Keratinocyte (primary cell): ENCODE measurements around the gene APH1B. TPM values are rescaled to one million over a fixed set of nuclear protein-coding genes. Genes with fewer than 3 reads are reported as not detected.

Source experiments
- DNase-seq: peaks from one replicate; pipeline ENCODE4 v3.0.0-alpha.2; 2011; ENCODE audit warnings: low read depth, missing footprints, low spot score
- FAIRE-seq: peaks from 2 replicates; lab custom pipeline; 2011; peaks lifted over from hg19 to GRCh38; lab: Jason Lieb, UNC
- H2AFZ ChIP-seq: 2 replicates; pipeline ENCODE4 v1.6.0; 2012; ENCODE audit warnings: low read length, control low read depth, inconsistent platforms; ENCODE audit not compliant: control insufficient read depth
- H3K27ac ChIP-seq: 2 replicates; pipeline ENCODE4 v1.5.1; 2011; ENCODE audit warnings: low read length; ENCODE audit not compliant: control insufficient read depth, insufficient read depth
- H3K27me3 ChIP-seq: 3 replicates; pipeline ENCODE4 v1.6.0; 2011; ENCODE audit warnings: low read length; ENCODE audit not compliant: control insufficient read depth, insufficient read depth; ENCODE audit errors: extremely low read depth
- H3K36me3 ChIP-seq, 2 experiments: 2 replicates in 1 of 2; 3 replicates in 1 of 2; pipeline ENCODE4 v1.5.1; 2011; ENCODE audit warnings: low read length in 2 of 2, mild to moderate bottlenecking in 1 of 2; ENCODE audit not compliant: control insufficient read depth in 2 of 2, insufficient read depth in 2 of 2; ENCODE audit errors: extremely low read depth in 1 of 2
- H3K4me1 ChIP-seq: 3 replicates; pipeline ENCODE4 v1.5.1; 2011; ENCODE audit warnings: low read length; ENCODE audit not compliant: control insufficient read depth, insufficient read depth; ENCODE audit errors: extremely low read depth
- H3K4me2 ChIP-seq: 3 replicates; pipeline ENCODE4 v1.6.0; 2011; ENCODE audit warnings: low read depth, low read length; ENCODE audit not compliant: control insufficient read depth, insufficient read depth; ENCODE audit errors: extremely low read depth
- H3K4me3 ChIP-seq, 3 experiments: fragments of 200-600 bp in 1 of 3; sonication (generic) in 1 of 3; 2 replicates in 2 of 3; 3 replicates in 1 of 3; pipeline ENCODE4 v1.5.1; 2011 to 2016; ENCODE audit warnings: low read length in 3 of 3, mild to moderate bottlenecking in 3 of 3, control low read depth in 2 of 3, inconsistent platforms in 1 of 3, low read depth in 1 of 3, mixed read lengths in 1 of 3, mixed run types in 1 of 3, moderate library complexity in 1 of 3; ENCODE audit not compliant: control insufficient read depth in 2 of 3, insufficient read depth in 2 of 3; ENCODE audit errors: extremely low read depth in 1 of 3
- H3K79me2 ChIP-seq: 2 replicates; pipeline ENCODE4 v1.6.0; 2012; ENCODE audit warnings: low read length; ENCODE audit not compliant: control insufficient read depth, insufficient read depth
- H3K9ac ChIP-seq: 3 replicates; pipeline ENCODE4 v1.6.0; 2011; ENCODE audit warnings: low read length; ENCODE audit not compliant: control insufficient read depth, insufficient read depth; ENCODE audit errors: extremely low read depth
- H3K9me1 ChIP-seq: 3 replicates; pipeline ENCODE4 v1.6.0; 2011; ENCODE audit warnings: low read length; ENCODE audit not compliant: control insufficient read depth, insufficient read depth; ENCODE audit errors: extremely low read depth
- H3K9me3 ChIP-seq: 2 replicates; pipeline ENCODE4 v1.5.1; 2012; ENCODE audit warnings: low read depth, low read length; ENCODE audit not compliant: control insufficient read depth
- H4K20me1 ChIP-seq: 3 replicates; pipeline ENCODE4 v1.6.0; 2011; ENCODE audit warnings: low read length; ENCODE audit not compliant: control insufficient read depth, insufficient read depth; ENCODE audit errors: extremely low read depth
- CTCF ChIP-seq, 3 experiments: IDR thresholded peaks in 1 of 3; conservative IDR thresholded peaks in 1 of 3; optimal IDR thresholded peaks in 1 of 3; 2 replicates in 2 of 3; 3 replicates in 1 of 3; pipeline versions ENCODE3 to v1.5.1; 2011; ENCODE audit warnings: low read length in 3 of 3, mild to moderate bottlenecking in 3 of 3, moderate library complexity in 2 of 3, control low read depth in 1 of 3, inconsistent platforms in 1 of 3; ENCODE audit not compliant: insufficient read depth in 2 of 3; ENCODE audit errors: extremely low read depth in 1 of 3
- EZH2 ChIP-seq: IDR thresholded peaks from one replicate; pipeline ENCODE4 v1.6.1; 2012; ENCODE audit warnings: inconsistent platforms, mild to moderate bottlenecking, low read length, moderate library complexity
- dilution Hi-C: fragments of 300-500 bp; cut with MboI; formaldehyde crosslinking; loops from one replicate; pipeline ENCODE4 v1.7.0; 2020; ENCODE audit warnings: low sequenced_read_pairs; ENCODE audit not compliant: extremely low pct_ligation_motif_present
- polyA plus RNA-seq, 5 experiments: library from polyadenylated mRNA; depleted of rRNA in 3 of 5; stranded (reverse) in 3 of 5; stranded (forward) in 1 of 5; unstranded in 1 of 5; fragments of >200 nt; gene quantifications; 1 replicate in 1 of 5; 2 replicates in 3 of 5; 3 replicates in 1 of 5; pipeline versions ENCODE4 v1.2.1 to v1.2.3, GENCODE V29; 2011 to 2012; ENCODE audit warnings: missing spikeins in 2 of 5, low read depth in 1 of 5, low replicate concordance in 1 of 5

Gene APH1B
- polyA plus RNA-seq, 1 donor (not counting 4 experiments of a cell fraction or from before 2014, with no cell fraction given): 7.0 TPM

- FAIRE-seq: no peak
- H4K20me1 ChIP-seq: no peaks in the 10 kb centered on the region
- dilution Hi-C loops: no loop called here
- no peak overlapping the region for H3K4me3 ChIP-seq
- peaks cover 0 to 7% of the 10 kb centered on the region in 2 experiments for H3K36me3 ChIP-seq
- no peak overlapping the region for H3K9ac ChIP-seq
- H3K9me1 ChIP-seq: no peaks in the 10 kb centered on the region
- no peaks in the 10 kb centered on the region for H3K27me3 ChIP-seq
- no peaks in the 10 kb centered on the region for H3K4me1 ChIP-seq
- no peak for TF ChIP-seq CTCF (optimal IDR thresholded peaks at IDR 0.05 in 1 of 3, IDR thresholded peaks at IDR 0.05 in 1 of 3, conservative IDR thresholded peaks at IDR 0.05 in 1 of 3; ENCODE audit: extremely low read depth in 1 of 3, insufficient read depth in 2 of 3, low read length in 3 of 3)
- no peak for TF ChIP-seq EZH2
- DNase-seq: no peak
- no peak overlapping the region for H2AFZ ChIP-seq
- H3K4me2 ChIP-seq: no peak overlapping the region
- H3K27ac ChIP-seq: no peak overlapping the region
- H3K9me3 ChIP-seq: no peaks in the 10 kb centered on the region
- H3K79me2 ChIP-seq: no peaks in the 10 kb centered on the region
Measured at GRCh38 chr15:63283126-63283525, 5.7 kb downstream of the APH1B start.

- Histone ChIP-seq H3K27ac (no peak overlapping the region), H3K36me3 (peaks cover 0 to 9% of the 10 kb centered on the region in 2 experiments), H3K79me2 (no peaks in the 10 kb centered on the region), H4K20me1 (no peaks in the 10 kb centered on the region), H3K27me3 (no peaks in the 10 kb centered on the region), H3K9me3 (no peaks in the 10 kb centered on the region), H3K4me3 (no peak overlapping the region), H2AFZ (no peak overlapping the region), H3K9me1 (no peaks in the 10 kb centered on the region), H3K9ac (no peak overlapping the region), H3K4me2 (no peak overlapping the region), H3K4me1 (no peaks in the 10 kb centered on the region)
- DNase-seq: no peak
- no peak for TF ChIP-seq EZH2
- TF ChIP-seq CTCF (optimal IDR thresholded peaks at IDR 0.05 in 1 of 3, IDR thresholded peaks at IDR 0.05 in 1 of 3, conservative IDR thresholded peaks at IDR 0.05 in 1 of 3; ENCODE audit: extremely low read depth in 1 of 3, insufficient read depth in 2 of 3, low read length in 3 of 3): no peak
- dilution Hi-C loops: no loop called here
- no peak for FAIRE-seq
Measured at GRCh38 chr15:63284335-63284734, 6.9 kb downstream of the APH1B start.
